Measurements from ENCODE around the gene TMEM221. TPM values are rescaled to one million over a fixed set of nuclear protein-coding genes. Genes with fewer than 3 reads are reported as not detected.

The TMEM221 gene
- total RNA-seq, 1 experiment from 2014 or later = not detected

DNA sequence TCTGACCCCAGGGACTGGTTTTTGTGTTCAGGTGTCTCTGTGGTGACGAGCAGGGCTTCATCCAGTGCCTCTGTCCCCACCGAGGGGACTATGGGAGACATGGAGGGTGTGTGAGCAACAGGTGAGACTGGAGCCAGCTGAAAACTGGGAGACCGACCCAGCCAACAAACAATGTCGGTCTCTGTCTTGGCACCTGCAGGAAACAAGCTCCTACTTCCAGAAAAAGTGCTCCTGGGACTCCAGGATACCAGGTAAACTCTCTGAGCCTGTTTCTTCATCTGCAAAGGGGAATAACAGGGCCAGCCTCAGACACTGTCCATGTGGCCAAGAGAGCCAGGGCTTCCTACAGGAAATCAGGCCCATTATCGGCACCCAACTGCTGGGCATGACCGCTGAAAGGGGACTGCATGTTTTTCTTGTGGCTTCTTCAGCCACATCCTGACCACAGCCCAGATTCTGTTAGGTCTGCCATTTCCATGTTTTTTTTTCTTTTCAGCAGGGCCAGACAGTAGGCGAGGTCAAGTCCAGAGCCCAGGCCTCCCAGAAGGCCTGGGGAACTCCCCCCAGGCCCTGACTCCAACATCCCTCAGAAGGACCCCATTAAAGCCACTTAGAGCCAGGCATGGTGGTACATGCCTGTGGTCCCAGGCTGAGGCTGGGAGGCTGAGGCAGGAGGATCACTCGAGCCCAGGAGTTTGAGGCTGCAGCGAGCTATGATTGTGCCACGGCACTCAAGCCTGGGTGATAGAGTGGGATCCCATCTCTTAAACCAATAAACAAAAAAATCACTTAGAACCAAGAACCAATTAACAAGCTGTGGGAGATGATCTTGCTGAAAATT, 42.2 kb downstream of the TMEM221 start:
- DNase-seq (ENCODE audit: low read depth) = peak; percentile 86

- DNase-seq (ENCODE audit: low read depth) = no peak
These were observed 43.0 kb downstream of the TMEM221 start, which contains the start of gene BST2 for GRCh38 chr19:17405250-17406045. Gene BST2 (minus strand): TSS chr19:17405630. CDS start chr19:17405575, 55 bp downstream.

GRCh38 chr19:17404621-17405249, 43.7 kb downstream of the TMEM221 start:
- DNase-seq (ENCODE audit: low read depth) = no peak

- no peak for DNase-seq (ENCODE audit: low read depth)
These were observed 44.5 kb downstream of the TMEM221 start for GRCh38 chr19:17404015-17404414.

DNA sequence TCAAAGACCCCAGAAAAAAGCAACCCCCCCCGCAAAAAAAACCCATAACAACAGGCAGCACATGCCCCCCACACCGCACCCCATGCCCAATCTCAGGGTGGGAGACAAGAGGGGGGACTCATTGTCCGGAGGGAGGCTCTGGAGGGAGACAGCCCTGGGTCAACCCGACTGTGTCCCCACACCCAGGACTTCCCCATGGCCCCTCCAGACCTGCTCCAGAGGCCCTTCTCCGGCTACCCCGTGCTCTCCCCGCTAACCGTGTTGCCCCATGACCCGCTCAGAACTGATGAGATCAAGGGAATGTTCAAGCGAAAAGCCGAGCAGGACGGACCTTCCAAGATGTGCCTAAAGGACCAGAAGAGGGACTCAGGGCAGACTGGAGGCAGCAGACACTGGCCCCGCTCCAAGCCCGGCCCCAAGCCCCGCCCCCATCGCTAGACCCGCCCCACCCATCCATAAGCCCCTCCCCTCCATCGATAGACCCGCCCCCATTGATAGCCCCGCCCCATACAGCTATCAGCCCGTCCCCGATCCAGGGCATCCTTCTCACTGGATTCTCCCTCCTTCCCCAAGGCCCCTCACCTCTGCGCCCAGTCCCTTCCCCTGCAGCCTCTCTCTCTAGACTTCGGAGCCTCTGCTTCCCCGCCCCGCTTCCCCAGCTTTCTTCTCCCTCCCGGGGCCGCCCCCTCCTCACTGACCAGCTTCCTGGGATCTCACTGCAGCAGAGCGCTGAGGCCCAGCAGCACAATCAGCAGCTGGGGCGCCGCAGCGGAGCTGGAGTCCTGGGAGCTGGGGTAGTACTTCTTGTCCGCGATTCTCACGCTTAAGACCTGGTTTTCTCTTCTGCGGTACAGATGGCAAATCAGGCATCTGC, 45.2 kb downstream of the TMEM221 start:
- no peak for DNase-seq (ENCODE audit: low read depth)

GRCh38 chr19:17401628-17402027, 46.8 kb downstream of the TMEM221 start:
- DNase-seq (ENCODE audit: low read depth) = no peak

GRCh38 chr19:17398902-17399527, 49.5 kb downstream of the TMEM221 start:
- DNase-seq (ENCODE audit: low read depth) = no peak

GRCh38 chr19:17394891-17395415, 53.5 kb downstream of the TMEM221 start:
- DNase-seq (ENCODE audit: low read depth) = no peak

DNA sequence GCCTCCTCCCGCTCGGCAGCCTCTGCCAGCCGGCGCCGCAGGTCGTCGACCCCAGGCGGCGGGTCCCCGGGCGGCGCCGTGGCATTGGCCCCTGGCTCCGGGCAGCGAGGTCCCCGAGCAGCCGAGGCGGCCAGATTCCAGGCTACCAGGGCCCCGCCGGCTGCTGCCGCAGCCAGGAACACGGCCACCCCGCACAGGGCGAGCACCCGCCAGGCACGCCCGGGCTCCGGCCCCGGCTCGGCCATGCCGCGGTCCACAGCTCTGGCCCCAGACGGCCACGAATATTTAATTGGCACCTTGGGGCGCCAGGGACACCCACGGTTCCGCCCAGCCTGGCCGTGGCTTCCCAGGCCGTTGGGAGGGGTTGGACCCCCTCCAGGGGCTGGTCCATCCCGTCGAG, 54.6 kb downstream of the TMEM221 start, which contains the start of gene CCDC194:
TSS of gene CCDC194 (minus strand) at position 283 of the 400 bp plus-strand sequence. CDS start at position 245, 38 bp downstream.
- no peak for DNase-seq (ENCODE audit: low read depth)

- no peak for DNase-seq (ENCODE audit: low read depth)
These were observed 55.5 kb downstream of the TMEM221 start for GRCh38 chr19:17393002-17393401.

DNA sequence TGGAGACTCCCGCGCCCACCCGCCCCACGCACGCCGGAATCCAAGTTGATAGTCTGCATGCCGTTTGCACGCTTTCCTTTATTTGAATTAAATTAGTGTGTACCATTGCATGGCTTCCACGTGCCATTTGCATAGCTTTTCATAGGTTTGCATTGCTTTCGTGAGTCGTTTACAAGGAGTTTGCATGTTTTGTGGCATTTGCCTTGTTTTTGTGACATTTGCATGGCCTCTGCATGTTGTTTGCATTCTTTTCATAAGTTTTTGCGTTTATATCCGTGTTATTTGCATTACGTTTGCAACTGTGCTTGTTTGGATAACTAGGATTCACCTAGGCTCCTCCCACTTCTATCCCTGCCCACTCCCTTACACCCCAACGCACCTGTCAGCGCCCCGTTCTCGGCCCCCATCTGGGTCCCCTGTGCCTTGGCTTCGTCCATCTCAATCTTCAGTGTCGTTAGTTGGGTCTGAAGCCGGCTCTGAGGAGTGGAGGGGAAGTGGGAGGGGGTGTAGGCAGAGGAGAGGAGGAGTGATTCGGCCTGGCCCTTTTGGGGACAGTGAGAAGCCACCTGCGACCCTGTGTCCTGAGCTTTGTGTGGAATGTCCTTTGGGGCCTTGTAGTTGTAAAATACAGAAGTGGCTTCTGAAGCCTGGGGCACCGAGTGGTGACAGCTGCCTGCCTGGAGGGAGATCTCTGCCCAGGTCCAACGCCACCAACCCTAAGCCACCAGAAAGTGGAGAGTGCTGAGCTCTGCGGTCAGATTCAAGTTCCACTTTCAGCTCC, 56.9 kb downstream of the TMEM221 start:
- DNase-seq (ENCODE audit: low read depth) = no peak

DNA sequence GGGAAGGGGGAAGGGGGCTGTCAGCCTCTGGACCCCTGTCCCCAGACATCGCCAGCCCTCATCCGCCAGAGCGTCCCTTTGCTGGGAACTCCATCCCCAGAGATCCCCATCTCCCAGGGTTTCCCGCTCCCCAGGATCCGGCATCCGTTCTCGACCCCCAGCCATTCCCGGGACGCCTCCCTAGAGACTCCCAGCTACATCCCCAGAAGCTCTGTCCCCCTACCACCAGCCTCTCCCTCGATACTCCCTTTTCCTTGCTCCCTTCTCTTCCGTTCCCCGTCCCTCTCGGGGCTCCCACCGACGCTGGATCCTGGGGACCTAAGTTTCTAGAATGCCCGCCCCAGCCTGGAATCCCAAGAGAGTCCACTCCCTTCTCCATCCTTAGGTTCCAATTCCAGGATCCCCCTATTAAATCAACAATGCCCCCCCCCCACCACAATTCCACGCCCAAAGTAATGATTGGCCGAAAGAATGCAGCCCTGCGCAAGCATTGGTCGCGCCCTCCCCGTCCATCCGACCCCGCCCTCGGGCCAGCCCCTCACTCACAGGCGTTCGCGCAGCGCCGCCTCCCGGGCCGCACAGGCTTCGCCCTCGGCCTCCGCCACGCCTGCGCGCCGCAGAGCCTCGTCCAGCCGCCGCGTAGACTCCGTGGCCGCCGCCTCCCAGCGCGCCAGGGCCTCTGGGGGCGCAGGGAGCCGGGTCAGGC, 57.6 kb downstream of the TMEM221 start:
- peak; percentile 81 for DNase-seq (ENCODE audit: low read depth)

- no peak for DNase-seq (ENCODE audit: low read depth)
These were observed 58.4 kb downstream of the TMEM221 start for GRCh38 chr19:17389957-17390664.

GRCh38 chr19:17389288-17389687, 59.2 kb downstream of the TMEM221 start:
- DNase-seq (ENCODE audit: low read depth) = no peak

GRCh38 chr19:17385878-17386611, 62.4 kb downstream of the TMEM221 start:
- DNase-seq (ENCODE audit: low read depth) = peak; percentile 24

Measured in LHCN-M2 (cell line).